ENCODE measurements around the gene OTOA.
"Not testable (repeated sequence)": the region's sequence is repeated elsewhere in the genome, so short reads cannot be mapped to it uniquely, and the experiment has no call there.

The OTOA gene

GRCh38 chr16:21683184-21683583, 19.4 kb downstream of the OTOA start:
- Mint-ChIP-seq H3K4me1 (ENCODE audit: low read depth) (no peaks in the 10 kb centered on the region), H3K27ac (no peak overlapping the region), H3K9me3 (ENCODE audit: low read depth) (no peaks in the 10 kb centered on the region), H3K4me3 (no peak overlapping the region), H3K36me3 (no peaks in the 10 kb centered on the region), H3K27me3 (peaks cover 5% of the 10 kb centered on the region)

DNA sequence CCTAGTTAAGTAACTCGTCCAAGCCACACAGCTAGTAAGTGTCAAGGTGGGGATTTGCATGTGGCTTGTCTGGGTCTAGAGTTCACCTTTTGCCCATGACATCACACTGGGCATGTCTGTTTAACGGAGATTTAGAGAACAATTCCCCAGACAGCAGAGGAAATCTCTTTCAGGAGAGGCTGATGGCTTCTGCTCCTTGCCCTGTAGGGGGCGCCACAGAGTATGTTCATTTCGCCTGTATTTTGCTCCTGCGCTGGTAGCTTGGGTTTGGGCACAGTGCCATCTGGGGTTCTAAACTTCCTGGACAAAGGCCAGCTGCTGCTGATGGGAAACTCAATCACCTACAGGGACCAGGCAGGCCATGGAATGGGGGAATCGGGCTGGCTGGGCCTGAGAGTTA, 20.4 kb downstream of the OTOA start:
- H3K4me3 Mint-ChIP-seq = no peak overlapping the region
- H3K27ac Mint-ChIP-seq = no peak overlapping the region
- H3K4me1 Mint-ChIP-seq (ENCODE audit: low read depth) = no peaks in the 10 kb centered on the region

DNA sequence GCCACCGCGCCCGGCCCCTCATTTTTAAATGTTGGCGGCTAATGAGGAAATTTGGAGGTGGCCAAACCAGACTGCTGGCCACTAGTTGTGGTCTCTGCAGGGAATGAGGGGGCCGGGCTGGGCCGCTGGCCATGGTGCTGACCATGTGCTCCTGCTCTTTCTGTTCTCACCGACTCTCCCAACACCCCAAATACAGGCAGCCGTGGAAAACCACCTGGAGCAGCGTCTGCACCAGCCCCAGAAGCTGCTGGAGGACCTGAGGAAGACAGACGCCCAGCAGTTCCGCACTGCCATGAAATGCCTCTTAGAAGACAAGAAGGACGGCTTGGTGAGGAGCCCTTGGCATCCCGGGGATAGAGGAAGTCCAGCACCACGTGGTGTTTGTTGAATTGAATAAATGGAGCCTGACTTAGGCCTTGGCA, 21.3 kb downstream of the OTOA start:
- H3K27ac Mint-ChIP-seq = no peak overlapping the region
- no peaks in the 10 kb centered on the region for H3K9me3 Mint-ChIP-seq (ENCODE audit: low read depth)
- H3K4me3 Mint-ChIP-seq = no peak overlapping the region

More for the DNA sequence above, 20.4 kb downstream of the OTOA start:
- Mint-ChIP-seq H3K27me3 (peaks cover 3% of the 10 kb centered on the region), H3K9me3 (ENCODE audit: low read depth) (no peaks in the 10 kb centered on the region), H3K36me3 (no peaks in the 10 kb centered on the region)

GRCh38 chr16:21689107-21689506, 25.3 kb downstream of the OTOA start:
- H3K36me3 Mint-ChIP-seq = no peaks in the 10 kb centered on the region
- no peak overlapping the region for H3K4me3 Mint-ChIP-seq

More for the DNA sequence above, 21.3 kb downstream of the OTOA start:
- Mint-ChIP-seq H3K4me1 (ENCODE audit: low read depth) (no peaks in the 10 kb centered on the region), H3K27me3 (peaks cover 3% of the 10 kb centered on the region), H3K36me3 (no peaks in the 10 kb centered on the region)

DNA sequence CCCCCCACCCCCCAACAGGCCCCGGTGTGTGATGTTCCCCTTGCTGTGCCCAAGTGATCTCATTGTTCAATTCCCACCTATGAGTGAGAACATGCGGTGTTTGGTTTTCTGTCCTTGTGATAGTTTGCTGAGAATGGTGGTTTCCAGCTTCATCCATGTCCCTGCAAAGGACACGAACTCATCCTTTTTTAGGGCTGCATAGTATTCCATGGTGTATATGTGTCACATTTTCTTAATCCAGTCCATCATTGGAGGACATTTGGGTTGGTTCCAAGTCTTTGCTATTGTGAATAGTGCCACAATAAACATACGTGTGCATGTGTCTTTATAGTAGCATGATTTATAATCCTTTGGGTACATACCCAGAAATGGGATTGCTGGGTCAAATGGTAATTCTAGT, 27.2 kb downstream of the OTOA start:
- not testable (repeated sequence) for H3K4me1 Mint-ChIP-seq (ENCODE audit: low read depth); H3K27me3 Mint-ChIP-seq; H3K36me3 Mint-ChIP-seq; H3K4me3 Mint-ChIP-seq; H3K27ac Mint-ChIP-seq; H3K9me3 Mint-ChIP-seq (ENCODE audit: low read depth)

More at GRCh38 chr16:21689107-21689506, 25.3 kb downstream of the OTOA start:
- Mint-ChIP-seq H3K27me3 (peaks cover 3% of the 10 kb centered on the region), H3K4me1 (ENCODE audit: low read depth) (no peaks in the 10 kb centered on the region), H3K9me3 (ENCODE audit: low read depth) (no peaks in the 10 kb centered on the region), H3K27ac (no peak overlapping the region)

DNA sequence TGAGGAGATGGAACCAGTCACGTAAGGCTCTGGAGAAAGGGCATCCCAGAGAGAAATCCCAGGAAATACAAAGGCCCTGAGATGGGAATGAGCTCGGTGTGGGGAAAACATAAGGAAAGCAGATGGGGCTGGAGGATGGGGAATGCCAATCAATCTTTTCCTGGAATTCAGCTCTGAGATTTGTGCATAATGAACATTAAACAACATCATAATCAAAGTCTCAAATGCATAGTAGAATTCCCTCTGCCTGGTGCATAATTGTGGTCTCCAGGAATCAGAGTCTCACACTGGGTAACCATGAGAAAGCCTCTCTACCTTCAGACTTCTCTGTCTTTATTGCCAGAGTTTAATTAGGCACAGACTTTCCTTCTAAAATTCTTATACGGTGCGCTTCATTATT, 30.8 kb downstream of the OTOA start:
- no peaks in the 10 kb centered on the region for H3K4me1 Mint-ChIP-seq (ENCODE audit: low read depth)
- H3K27me3 Mint-ChIP-seq = peaks cover 3% of the 10 kb centered on the region
- H3K36me3 Mint-ChIP-seq = no peaks in the 10 kb centered on the region
- no peak overlapping the region for H3K27ac Mint-ChIP-seq
- H3K9me3 Mint-ChIP-seq (ENCODE audit: low read depth) = no peaks in the 10 kb centered on the region
- no peak overlapping the region for H3K4me3 Mint-ChIP-seq

DNA sequence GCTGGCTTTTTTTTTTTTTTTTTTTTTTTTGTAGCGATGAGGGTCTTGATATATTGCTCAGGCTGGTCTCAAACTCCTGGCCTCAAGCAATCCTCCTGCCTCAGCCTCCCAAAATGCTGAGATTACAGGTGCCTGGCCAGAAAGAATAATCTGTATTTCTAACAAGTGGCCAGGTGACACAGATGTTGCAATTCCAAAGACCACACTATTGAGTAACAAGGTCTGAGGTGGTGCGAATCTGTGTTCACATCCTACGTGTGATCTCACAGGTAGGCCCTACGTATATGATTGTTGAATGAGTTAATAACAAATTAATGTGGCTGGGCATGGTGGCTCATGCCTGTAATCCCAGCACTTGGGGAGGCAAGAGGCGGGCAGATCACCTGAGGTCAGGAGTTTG, 33.3 kb downstream of the OTOA start:
- Mint-ChIP-seq H3K4me1 (ENCODE audit: low read depth) (no peaks in the 10 kb centered on the region), H3K36me3 (no peaks in the 10 kb centered on the region), H3K4me3 (no peak overlapping the region), H3K27ac (no peak overlapping the region), H3K27me3 (no peaks in the 10 kb centered on the region), H3K9me3 (ENCODE audit: low read depth) (no peaks in the 10 kb centered on the region)

GRCh38 chr16:21698169-21699032, 34.6 kb downstream of the OTOA start:
- H3K4me1 Mint-ChIP-seq (ENCODE audit: low read depth) = no peaks in the 10 kb centered on the region
- no peak overlapping the region for H3K27ac Mint-ChIP-seq
- no peaks in the 10 kb centered on the region for H3K27me3 Mint-ChIP-seq
- H3K4me3 Mint-ChIP-seq = no peak overlapping the region
- no peaks in the 10 kb centered on the region for H3K36me3 Mint-ChIP-seq
- no peaks in the 10 kb centered on the region for H3K9me3 Mint-ChIP-seq (ENCODE audit: low read depth)

GRCh38 chr16:21701271-21701670, 37.5 kb downstream of the OTOA start:
- Mint-ChIP-seq H3K9me3 (ENCODE audit: low read depth) (no peaks in the 10 kb centered on the region), H3K4me3 (no peak overlapping the region), H3K4me1 (ENCODE audit: low read depth) (no peaks in the 10 kb centered on the region), H3K36me3 (no peaks in the 10 kb centered on the region), H3K27ac (no peak overlapping the region), H3K27me3 (no peaks in the 10 kb centered on the region)

GRCh38 chr16:21702276-21702675, 38.5 kb downstream of the OTOA start:
- no peaks in the 10 kb centered on the region for H3K4me1 Mint-ChIP-seq (ENCODE audit: low read depth)
- no peak overlapping the region for H3K27ac Mint-ChIP-seq
- H3K4me3 Mint-ChIP-seq = no peak overlapping the region
- H3K9me3 Mint-ChIP-seq (ENCODE audit: low read depth) = no peaks in the 10 kb centered on the region
- no peaks in the 10 kb centered on the region for H3K36me3 Mint-ChIP-seq
- H3K27me3 Mint-ChIP-seq = no peaks in the 10 kb centered on the region

GRCh38 chr16:21703156-21703555, 39.4 kb downstream of the OTOA start:
- no peaks in the 10 kb centered on the region for H3K9me3 Mint-ChIP-seq (ENCODE audit: low read depth)
- no peaks in the 10 kb centered on the region for H3K36me3 Mint-ChIP-seq
- no peaks in the 10 kb centered on the region for H3K4me1 Mint-ChIP-seq (ENCODE audit: low read depth)
- H3K27ac Mint-ChIP-seq = no peak overlapping the region
- no peak overlapping the region for H3K4me3 Mint-ChIP-seq
- no peaks in the 10 kb centered on the region for H3K27me3 Mint-ChIP-seq

DNA sequence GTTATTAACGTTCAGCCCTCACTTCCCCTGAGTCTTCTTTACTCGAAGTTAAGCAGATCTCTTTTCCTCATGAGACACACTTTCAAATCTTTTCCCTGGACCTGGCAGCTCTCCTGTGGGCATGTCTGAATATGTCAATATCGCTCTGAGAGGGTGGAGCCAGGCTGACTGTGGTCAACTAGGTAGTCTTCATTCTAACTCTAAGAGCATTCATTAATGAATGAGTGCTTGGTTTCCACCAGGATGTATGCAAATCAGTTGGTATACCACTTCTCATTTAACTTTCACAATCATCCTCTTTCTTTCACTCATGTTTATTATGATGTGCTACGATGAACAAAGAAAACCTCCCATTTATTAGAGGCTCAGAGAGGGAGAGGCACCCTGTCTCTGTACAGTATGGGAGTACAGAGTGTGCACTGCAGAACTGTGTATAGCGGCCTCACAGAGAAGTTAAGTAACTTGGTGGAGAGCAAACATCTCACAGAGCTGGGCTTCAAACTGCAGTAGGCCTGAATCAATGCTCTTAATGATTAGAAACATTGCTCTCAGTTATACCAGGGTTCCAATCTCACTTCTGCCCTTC, 39.9 kb downstream of the OTOA start:
- Mint-ChIP-seq H3K36me3 (no peaks in the 10 kb centered on the region), H3K4me1 (ENCODE audit: low read depth) (no peaks in the 10 kb centered on the region), H3K27me3 (no peaks in the 10 kb centered on the region), H3K4me3 (no peak overlapping the region), H3K9me3 (ENCODE audit: low read depth) (no peaks in the 10 kb centered on the region), H3K27ac (no peak overlapping the region)

- H3K27me3 Mint-ChIP-seq = no peaks in the 10 kb centered on the region
- no peak overlapping the region for H3K4me3 Mint-ChIP-seq
- H3K9me3 Mint-ChIP-seq (ENCODE audit: low read depth) = no peaks in the 10 kb centered on the region
- no peak overlapping the region for H3K27ac Mint-ChIP-seq
- no peaks in the 10 kb centered on the region for H3K36me3 Mint-ChIP-seq
- H3K4me1 Mint-ChIP-seq (ENCODE audit: low read depth) = no peaks in the 10 kb centered on the region
These were observed 40.5 kb downstream of the OTOA start for GRCh38 chr16:21704266-21704665.

DNA sequence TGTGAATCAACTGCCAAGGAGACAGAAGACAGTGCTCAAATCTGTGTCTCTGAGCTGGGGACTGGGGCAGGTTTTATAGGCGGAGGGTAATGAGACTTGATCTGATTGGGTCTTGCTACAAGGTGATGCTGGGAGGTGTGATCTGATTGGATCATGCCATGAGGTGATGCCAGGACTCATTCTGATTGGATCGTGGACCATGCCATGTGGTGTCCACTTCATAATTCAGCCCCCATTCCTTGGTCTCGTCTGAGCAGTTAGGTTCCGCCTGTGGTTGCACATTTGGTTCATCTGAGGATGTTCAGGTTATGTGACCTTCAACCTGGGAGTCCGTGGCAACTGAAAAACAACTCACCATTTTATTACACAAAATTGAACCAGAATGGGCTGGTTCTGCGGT, 41.0 kb downstream of the OTOA start:
- no peak overlapping the region for H3K27ac Mint-ChIP-seq
- H3K9me3 Mint-ChIP-seq (ENCODE audit: low read depth) = no peaks in the 10 kb centered on the region

GRCh38 chr16:21708533-21709115, 44.9 kb downstream of the OTOA start:
- H3K4me3 Mint-ChIP-seq = no peak overlapping the region
- H3K27ac Mint-ChIP-seq = no peak overlapping the region
- no peaks in the 10 kb centered on the region for H3K9me3 Mint-ChIP-seq (ENCODE audit: low read depth)
- no peaks in the 10 kb centered on the region for H3K4me1 Mint-ChIP-seq (ENCODE audit: low read depth)
- H3K27me3 Mint-ChIP-seq = no peaks in the 10 kb centered on the region
- no peaks in the 10 kb centered on the region for H3K36me3 Mint-ChIP-seq

More for the DNA sequence above, 41.0 kb downstream of the OTOA start:
- Mint-ChIP-seq H3K36me3 (no peaks in the 10 kb centered on the region), H3K4me3 (no peak overlapping the region), H3K27me3 (no peaks in the 10 kb centered on the region), H3K4me1 (ENCODE audit: low read depth) (no peaks in the 10 kb centered on the region)
